Measurements from ENCODE around the gene CCDC3.

- TF ChIP-seq CTCF (IDR thresholded peaks at IDR 0.05; ENCODE audit: low read length) (no peak), EZH2 (IDR thresholded peaks at IDR 0.05; ENCODE audit: borderline replicate concordance, low read length) (no peak)
These were observed 31.6 kb downstream of the CCDC3 start for GRCh38 chr10:12969951-12970350.

All from OCI-LY1 (cell line).